Left renal cortex interstitium (tissue), 4 donors: ENCODE measurements around the gene ADGRD1. TPM values are rescaled to one million over a fixed set of nuclear protein-coding genes. Genes with fewer than 3 reads are reported as not detected.

Experiments
- DNase-seq, 4 donors: peaks; one replicate each; pipeline ENCODE4 v3.0.0-alpha.2; 2013; ENCODE audit warnings: low read depth in 4 of 4, low spot score in 2 of 4, missing footprints in 1 of 4
- polyA plus RNA-seq, 4 donors: library from polyadenylated mRNA; unstranded; fragments of 120-200 nt; gene quantifications; one replicate each; pipeline ENCODE4 v1.2.1, GENCODE V29; 2013; ENCODE audit not compliant: insufficient read length in 4 of 4

Gene ADGRD1
- polyA plus RNA-seq, 4 donors, result 13.3 to 17.5 (median 14.2) TPM

DNA sequence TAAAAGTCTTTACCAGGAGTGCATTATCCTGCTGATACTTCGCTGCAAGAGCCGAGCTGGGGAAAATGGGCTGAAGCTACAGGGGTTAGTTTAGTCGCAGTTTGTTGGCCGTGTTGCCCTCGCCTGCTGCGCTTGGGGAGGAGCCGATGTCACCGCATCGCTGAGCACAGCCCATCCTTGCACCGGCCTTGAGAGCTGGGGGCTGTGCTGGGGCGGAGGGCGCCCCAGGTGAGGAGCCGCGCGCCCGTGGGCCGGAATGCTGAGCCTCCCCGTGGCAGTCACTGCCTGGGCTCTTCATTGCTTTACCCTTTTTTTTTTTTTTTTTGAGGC, 50.0 kb downstream of the ADGRD1 start:
- DNase-seq, result no peak

DNA sequence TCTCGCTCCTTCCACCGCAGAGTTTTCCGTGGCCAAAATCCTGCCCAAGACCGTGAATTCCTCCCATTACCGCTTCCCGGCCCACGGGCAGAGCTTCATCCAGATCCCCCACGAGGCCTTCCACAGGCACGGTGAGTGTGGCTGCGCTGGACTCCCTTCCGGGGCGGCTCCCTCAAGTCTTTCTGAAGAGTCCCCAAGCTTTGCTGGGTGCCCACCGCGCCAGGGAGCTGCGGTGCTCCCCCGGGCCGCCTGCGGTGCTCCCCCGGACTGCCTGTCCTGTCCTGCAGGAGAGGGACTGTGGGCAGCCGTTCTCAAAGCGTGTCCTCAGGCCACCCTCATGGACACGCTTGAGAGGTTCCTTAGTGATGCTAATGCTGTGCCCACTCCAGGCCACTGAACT, 50.5 kb downstream of the ADGRD1 start:
- no peak for DNase-seq

DNA sequence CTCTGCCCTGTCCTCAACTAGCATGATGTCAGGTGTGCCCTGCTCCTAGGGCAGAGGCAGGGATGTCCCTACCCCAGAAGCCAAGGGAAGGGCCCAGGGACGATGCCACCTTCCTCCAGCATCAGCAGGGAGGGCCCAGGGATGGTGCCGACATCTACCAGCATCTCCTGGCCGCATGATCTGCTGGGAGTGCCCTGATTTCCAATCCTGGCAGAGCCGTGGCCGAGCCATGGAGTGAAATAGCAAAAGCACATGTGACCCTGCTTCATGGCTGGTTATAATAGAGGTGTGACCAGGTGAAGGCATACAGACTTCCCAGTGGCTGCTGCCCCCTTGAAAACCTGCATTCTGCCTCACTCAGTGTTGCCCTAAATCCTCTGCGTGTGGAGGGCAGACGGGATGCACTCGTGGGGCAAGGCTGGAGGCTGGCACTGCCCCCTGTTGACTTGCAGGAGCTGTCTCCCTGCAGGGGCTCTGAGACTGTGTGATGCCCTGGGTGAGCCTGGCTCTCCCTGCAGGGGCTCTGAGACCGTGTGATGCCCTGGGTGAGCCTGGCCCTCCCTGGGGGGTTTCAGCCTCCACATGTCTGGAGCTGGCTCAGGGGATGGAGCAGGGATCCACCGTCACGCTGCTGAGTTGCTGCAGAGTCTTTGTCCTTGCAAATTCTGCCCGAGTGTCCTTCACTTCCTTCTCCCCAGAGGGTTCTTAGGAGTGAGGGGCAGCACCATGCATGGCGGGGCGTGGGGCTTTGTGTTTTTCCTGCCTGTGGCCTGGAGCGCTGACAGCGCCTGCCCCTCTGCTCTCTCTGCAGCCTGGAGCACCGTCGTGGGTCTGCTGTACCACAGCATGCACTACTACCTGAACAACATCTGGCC, 51.7 kb downstream of the ADGRD1 start:
- no peak for DNase-seq

DNA sequence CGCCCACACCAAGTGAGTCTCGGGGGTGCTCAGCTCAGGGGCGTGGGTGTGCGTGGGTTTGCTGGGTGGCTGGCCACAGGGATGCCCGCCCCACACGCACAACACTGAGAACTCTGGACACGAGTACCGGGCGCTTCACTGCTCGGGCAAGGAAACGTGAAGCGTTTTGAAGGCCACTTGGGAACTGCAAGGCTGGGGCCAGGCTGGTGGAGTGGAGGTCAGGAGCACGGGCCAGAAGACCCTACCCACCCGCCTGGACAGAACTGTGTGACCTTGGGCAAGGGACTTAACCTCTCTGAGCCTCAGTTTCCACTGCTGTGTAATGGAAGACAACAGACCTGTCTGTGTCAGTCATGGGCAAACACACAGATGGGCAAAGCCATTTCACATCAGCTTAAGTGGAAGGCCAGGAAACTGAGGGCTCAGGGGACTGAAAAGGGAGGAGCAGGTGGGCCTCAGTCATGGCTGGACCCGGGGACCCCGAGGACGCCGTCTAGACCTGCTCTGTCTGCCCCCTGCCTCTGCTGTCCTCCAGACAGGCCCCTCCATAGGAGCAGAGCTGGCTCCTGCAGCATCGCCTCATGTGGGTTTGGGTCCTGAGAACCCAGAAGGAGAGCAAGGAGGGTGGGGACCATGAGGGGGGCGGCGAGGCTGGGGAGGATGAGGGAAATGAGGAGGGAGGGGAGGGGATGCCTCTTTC, 52.5 kb downstream of the ADGRD1 start:
- no peak for DNase-seq

DNA sequence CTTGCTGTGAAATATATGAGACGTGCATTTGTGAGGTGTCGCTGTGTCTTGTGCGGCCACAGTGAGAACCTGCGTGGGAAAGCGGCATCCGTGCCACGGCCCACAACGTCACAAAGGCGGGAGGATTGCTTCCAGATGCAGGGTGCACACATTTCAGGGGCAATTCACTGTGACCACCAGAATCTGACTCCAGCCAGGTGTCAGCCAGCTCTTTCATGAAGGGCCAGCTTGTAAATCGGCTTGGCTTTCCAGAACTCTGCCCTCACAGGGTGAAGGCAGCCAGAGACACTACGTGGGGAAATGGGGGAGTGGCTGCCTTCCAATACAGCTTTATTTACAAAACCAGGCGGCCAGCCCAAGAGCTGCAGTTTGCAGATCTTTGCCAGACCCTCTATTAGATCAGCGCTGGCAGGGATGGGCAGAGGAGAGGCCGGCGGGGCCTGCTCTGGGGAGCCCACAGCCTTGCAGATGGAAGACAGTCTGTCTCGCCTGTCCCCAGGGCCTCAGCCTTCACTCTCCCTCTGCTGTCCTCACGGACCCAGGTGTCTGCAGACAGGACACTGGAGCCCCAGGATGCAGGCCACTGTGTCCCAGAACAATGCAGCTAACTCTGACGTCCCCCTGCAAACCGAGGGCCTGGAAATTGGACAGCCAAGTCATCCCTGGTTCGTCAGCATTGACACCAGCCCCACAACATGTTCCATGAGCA, 53.5 kb downstream of the ADGRD1 start:
- no peak for DNase-seq

DNA sequence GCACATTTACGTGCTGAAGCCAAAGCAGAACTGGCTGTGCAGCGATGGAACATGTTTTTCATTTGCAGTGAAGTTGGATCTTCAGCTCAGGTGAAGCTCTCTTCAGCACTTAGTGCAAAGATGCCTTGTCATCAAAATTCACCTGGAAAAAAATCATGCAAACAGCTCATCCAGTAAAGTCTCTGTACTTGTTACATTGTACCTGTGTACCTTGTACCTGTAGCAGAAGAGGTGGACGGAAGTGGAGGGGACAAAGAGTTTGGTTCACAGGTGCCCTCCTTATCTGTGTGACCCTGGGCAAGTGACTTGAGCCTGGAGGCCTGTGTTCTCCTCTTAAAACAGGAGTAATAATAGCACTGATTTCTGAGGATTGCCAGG, 54.0 kb downstream of the ADGRD1 start:
- DNase-seq, result no peak

DNA sequence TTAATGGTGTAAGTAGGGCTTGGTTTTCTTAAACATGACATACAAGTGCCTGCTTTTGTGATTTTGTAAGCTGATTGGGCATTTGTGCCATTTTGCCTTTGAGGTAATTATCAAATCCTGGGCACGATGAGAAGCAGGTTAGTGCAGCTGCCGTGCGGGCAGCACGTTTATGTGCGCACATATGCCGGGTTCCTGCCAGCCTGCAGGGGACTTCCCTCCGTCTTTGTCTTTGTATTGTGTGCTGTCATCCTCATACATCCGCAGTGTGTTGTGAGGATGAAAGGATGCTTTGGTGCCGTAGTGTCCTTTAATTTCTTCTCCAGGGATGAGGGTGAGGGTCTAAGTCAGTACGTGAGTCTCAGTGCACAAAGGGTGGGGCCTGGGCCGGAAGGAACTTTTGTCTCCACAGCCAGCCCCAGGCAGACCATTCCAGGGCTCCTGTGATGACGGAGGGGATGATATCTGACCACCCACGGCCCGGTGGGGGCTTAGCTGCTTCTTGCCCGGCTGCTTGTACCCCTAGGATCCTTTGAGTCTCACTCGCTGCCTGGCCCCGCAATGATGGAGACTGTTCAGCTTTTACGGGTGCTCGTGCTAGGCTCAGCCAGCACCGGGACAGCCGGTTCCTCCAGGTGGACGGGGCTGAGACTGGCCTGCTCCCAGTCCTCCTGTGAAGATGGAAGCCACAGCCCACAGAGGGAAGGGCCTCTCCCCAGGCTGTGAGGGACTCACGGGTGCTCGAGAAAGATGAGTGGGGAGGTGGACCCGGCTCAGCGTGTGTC, 54.6 kb downstream of the ADGRD1 start:
- no peak for DNase-seq

DNA sequence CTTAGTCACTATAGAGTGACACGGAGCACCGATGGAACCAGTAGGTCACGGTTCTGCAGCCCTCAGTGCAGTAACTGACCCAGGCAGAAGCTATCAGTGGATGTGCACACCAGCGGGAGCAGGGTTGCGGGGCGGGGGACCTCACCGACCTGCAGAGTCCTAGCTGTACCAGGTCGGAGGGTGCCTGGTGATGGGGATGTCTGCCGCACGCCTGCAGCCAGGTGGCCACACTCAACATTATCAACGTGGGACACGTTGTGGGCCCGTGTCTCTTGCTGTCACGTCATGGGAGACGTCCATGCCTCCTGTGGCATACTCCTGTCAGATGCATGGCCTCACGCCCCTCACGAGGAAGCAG, 55.2 kb downstream of the ADGRD1 start:
- no peak for DNase-seq

DNA sequence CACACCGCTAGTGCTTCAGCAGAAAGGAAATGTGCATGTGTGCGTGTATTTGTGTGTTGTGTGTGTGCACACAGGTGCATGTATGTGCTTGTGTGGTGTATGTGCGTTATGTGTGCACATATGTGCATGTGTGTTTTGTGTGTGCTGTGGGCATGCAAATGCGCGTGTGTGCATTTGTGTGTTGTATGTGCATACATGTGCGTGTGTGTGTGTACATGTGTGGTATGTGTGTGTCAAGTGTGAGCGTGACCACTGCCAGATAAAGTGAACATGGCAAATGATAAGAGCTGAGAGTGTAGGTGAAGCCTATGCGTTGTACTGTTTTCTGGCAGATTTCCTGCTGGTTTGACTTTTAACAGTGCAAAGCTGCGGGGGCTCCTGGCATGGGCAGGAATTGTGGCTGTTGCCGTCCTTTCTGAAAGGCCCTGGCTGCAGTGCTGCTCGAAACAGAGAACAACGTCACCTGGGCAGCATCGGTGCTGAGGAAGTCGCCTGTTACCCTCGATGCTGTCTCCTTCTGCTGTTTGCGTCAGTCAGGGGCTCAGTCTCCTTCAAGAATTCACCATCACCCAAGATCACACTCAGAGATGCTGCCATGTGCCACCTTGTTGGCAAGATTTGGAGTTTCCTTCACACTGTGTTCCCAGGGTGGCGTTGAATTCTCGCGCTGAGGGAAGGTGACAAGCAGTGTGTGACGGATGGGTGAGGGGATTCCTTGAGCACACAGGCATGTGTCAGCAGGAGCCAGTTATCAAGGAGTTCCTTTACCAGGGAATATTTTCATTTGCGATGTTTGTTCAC, 56.1 kb downstream of the ADGRD1 start:
- no peak for DNase-seq

DNA sequence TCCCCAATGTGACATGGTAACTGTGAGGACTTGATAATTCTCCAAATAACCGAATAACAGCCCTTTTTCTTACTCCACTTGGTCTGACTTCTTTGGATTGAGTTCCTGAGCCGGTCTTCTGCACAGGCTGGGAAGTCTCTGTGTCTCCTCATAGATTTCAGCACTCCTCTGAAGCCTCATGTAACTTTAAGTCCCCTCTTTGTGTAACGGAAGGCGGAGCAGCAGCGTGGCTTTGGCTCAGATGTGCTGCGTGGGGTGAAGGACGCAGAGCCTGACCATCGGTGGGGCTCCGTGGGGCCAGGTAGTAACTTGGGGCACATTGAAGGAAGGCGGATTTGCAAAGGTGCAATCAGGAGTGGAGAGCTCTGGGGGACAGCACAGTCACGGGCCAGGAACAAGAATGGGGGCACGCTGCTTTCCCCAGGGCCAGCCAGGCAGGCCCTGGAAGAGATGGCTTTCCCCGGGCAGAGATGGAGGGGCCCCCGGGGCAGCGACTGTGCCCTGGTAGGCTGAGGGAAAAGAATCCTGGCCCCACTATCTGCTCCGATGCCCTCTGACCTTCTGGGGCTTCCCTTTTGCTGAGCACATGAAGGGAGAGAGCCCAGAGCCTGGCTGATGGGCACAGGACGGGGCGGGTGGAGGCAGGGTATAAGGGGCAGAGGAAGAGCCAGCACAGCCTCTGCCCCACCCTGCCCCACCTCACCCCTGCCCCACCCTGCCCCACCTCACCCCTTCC, 56.9 kb downstream of the ADGRD1 start:
- no peak for DNase-seq

DNA sequence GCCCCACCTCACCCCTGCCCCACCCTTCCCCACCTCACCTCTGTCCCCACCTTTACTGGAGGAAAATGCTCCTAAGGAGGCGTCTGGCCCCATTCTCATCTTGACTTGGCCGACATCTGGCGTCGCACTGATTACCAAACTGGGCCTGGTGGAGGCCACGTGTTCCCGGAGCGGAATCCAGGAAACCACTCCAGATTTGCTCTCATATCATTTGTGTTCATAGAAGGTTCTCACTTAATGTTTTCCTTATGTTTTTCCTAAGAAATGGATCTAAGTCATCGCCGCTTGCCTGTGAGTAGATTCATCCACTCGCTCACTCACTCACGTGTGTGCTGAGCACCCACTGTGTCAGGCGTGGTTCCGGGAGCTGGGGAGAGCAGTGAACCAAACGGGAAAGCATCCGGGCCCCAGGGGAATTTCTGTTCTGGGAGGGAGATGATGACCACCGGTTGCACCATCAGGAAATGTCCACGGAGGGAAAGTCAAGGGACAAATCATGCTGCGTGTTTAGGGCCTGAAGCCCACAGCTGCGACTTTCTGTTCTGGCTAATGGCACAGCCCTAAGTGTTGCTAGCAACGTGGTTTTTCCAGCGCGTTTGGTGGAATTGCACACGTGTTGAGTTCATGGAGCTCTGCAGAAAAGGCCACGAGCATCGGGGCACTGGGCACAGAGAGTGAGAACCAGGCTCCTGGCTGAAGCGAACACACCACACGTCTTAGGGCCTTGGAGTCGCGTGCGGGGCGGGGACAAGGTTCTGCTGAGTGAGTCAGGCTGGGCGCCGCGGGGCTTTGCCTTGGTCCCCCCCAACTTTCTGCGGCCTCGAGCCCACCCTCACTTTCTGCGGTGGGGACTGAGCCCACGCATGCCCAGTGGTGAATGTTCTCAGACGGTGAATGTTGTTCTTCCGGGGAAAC, 57.7 kb downstream of the ADGRD1 start:
- no peak for DNase-seq

DNA sequence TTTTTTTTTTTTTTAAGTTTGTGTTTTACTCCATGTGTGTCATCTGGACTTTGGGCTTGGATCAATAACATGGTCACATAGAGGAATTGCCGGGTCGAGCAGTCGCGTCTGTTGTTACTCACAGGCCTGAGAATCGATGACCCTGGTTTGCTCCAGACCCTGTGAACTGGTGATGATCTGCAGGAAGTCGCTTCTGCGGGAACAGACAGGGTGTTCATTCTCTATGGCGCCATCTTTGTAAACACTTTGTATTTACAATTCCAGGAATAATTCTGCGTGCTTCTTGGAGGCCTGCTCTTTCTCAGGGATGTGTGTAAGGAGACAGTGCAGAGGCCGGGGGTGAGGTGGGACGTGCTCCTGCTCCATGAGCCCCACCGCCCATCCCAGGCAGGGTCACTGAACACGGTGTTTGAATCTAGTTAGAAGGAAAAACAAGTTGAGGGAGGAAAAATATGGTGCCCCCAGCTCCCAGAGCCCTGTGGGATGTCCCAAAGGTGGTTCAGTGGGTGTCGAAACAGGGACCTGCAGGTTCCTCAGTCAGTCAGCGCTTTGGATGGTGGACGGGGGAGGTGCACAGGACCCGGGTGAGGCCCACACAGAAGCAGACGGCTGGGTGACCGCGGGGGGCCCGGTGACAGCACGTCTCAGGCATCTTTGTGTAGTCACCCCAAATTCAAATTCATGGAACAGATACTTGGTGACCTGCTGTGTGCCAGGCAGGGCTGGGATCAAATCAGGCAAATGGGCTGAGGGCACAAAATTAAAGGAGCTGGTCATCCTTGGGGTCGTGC, 58.8 kb downstream of the ADGRD1 start:
- no peak for DNase-seq

DNA sequence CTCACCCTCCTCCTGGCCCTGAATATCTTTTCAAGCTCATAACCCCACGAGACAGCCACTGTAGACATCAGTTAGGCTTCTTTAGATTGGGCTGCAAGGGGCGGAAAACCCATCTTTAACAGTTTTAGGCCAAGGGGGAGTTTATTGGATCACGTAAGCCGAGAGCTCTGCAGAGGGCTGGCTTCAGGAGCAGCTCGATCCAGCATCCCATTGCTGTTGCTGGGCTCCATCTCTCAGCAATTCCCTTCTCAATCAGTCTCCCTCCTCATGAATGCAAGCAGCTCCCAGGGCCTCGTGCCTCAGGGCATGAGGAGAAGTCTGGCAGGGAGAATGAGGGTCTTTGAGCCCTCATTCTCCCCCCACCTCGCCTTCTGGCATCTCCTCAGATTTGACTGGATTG, 59.4 kb downstream of the ADGRD1 start:
- no peak for DNase-seq

DNA sequence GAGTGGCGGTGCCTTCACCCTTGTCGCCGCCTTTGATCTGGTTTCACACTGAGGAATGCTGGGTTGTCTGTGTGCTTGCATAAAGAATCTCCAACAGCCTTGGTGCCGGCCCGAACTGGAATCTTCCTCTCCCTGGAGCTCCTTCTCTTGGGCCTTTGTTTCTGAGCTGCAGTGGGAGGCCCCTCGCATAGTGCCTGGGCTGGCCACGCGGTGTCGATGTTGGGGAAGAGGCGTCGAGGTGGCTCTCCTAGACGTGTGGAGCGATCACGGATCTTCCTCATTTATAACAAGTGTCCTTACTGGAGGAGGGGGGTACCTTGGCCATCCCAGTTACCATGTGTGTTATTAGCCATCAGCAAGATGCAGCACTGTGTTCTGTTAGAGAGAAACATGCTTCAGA, 60.6 kb downstream of the ADGRD1 start:
- DNase-seq, result no peak

DNA sequence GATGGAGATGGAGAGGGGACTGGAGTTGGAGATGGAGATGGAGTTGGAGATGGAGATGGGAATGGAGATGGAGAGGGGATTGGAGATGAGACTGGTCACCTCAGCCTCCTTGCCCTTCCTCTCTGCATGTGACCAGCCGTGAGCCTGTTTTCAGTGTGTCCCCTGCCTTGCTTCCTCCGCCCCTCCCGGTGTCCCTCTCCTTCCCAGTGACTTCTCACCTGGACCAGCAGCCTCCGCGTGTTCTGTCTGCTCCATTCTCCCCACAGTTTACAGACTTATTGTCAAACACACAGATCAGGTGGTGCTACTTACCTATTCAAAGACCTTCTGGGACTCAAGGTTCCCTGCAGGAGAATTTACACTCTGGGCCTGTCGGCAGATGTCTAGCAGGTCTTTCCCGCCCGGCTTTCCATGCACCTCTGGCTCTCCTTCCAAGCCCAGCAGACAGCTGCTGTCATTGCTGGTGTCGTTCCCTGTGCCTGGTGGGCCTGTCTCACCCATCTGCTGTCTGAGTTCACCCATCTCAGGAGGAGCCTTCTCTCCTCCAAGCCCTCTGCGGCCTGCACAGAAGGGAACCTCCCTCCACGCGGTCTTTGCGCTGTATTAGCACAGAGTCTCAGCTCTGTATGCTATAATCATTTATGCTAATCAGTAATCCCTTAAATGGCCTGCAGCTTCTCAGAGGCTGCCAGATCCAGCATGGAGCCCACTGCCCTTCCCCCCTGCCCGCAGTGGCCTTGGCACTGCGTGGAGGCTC, 62.1 kb downstream of the ADGRD1 start:
- DNase-seq, result no peak

DNA sequence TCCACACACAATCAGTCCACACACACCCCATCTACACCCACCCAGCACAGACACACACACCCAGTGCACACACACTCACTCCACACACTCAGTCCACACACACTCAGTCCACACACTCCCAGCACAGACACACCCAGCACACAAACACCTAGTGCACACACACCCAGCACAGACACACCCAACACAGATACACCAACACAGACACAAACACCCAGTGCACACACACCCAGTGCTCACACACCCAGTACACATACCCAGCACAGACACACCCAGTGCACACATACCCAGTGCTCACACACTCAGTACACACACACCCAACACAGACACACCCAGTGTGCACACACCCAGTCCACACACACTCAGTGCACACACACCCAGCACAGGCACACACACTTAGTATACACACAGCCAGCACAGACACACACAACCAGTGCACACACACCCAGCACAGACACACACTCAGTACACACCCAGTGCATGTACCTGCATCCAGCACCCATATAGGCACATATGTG, 63.8 kb downstream of the ADGRD1 start:
- DNase-seq, result no peak
